Activated CD4-positive, alpha-beta T cell treated with anti-CD3 and anti-CD28 coated beads, Interleukin-10, Interleukin-2, amounts not matched to agents 100 ng/mL and 50 ng/mL, durations not matched to agents 16 hours and 8 hours (primary cell): ENCODE measurements around the gene CCDC185.

Experiments used
- DNase-seq: peaks from one replicate; pipeline ENCODE4 v3.0.0-alpha.2; 2020

CCDC185 gene

DNA sequence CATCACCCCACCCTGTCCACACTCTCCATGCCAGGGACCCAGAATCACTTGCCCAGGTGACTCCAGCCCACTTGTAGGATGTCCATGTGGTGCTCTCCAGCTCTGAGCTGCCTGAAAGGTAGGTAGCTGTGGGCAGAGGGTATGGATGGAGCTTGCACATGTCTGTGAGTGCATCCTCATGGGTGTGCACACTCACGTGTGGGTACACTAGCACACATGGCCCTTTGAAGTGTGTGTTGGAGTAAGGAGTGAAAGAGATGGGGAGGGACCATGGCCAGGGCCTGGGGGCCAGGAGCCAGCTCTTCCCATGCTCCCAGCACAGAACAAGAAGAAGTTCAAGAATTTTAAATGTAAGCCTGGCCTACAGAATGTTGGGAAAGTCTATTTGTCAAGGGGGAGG is 50.2 kb downstream of the CCDC185 start:
- no peak for DNase-seq

DNA sequence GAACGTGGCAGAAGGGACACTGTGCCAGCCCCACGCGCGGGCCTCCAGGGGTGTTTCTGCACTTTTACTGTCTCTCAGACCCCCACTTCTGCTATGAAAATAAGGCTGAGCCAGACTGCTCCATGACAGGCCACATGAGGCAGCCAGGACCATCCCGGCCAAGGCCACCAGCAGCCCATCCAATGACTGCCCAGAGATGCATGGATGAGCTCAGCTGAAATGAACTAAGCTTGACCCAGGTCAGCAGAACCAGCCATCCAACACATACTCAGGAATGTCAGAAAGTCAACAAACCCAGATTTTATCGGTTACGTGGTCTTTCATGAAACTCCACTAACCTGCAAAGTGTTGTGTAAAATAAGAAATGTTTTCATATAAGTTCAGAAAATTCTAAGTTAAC is 51.2 kb downstream of the CCDC185 start:
- no peak for DNase-seq
